HG03354 (cell line): ENCODE results near the gene MRPL58.
A peak's percentile ranks its signal among the peaks of the same experiment; 100 is the strongest.
"Not testable (repeated sequence)": the region's sequence is repeated elsewhere in the genome, so short reads cannot be mapped to it uniquely, and the experiment has no call there.

Experiments used
- ATAC-seq: cut with Tn5 transposase; IDR thresholded peaks from one replicate; pipeline ENCODE4 v1.9.1; 2021; ENCODE audit warnings: mild to moderate bottlenecking; ENCODE audit not compliant: unreplicated experiment, poor library complexity, severe bottlenecking

MRPL58 gene

GRCh38 chr17:74982663-74983313 is 29.7 kb upstream of the MRPL58 start:
- not testable (repeated sequence) for ATAC-seq

- no peak for ATAC-seq
These were observed 26.3 kb upstream of the MRPL58 start for GRCh38 chr17:74986206-74986576.

GRCh38 chr17:74987418-74987908 is 25.0 kb upstream of the MRPL58 start, which contains the start of gene CDR2L:
TSS of gene CDR2L (plus strand) at chr17:74987632. CDS start at chr17:74988044, 412 bp downstream.
- ATAC-seq = peak; percentile 94

- ATAC-seq = peak; percentile 43
These were observed 24.4 kb upstream of the MRPL58 start for GRCh38 chr17:74987909-74988711.

GRCh38 chr17:74990581-74991105 is 21.8 kb upstream of the MRPL58 start:
- no peak for ATAC-seq

- no peak for ATAC-seq
These were observed 20.2 kb upstream of the MRPL58 start for GRCh38 chr17:74992223-74992622.

GRCh38 chr17:74994440-74994839 is 18.0 kb upstream of the MRPL58 start:
- no peak for ATAC-seq

- ATAC-seq = no peak
These were observed 16.6 kb upstream of the MRPL58 start for GRCh38 chr17:74995847-74996246.

GRCh38 chr17:74998783-74999182 is 13.7 kb upstream of the MRPL58 start:
- ATAC-seq = no peak

GRCh38 chr17:74999523-74999922 is 12.9 kb upstream of the MRPL58 start:
- no peak for ATAC-seq

- ATAC-seq = no peak
These were observed 10.3 kb upstream of the MRPL58 start for GRCh38 chr17:75001915-75002843.

- no peak for ATAC-seq
These were observed 9.2 kb upstream of the MRPL58 start for GRCh38 chr17:75003070-75003956.

GRCh38 chr17:75003957-75004355 is 8.5 kb upstream of the MRPL58 start:
- no peak for ATAC-seq

GRCh38 chr17:75004371-75004770 is 8.1 kb upstream of the MRPL58 start:
- ATAC-seq = no peak

- no peak for ATAC-seq
These were observed 7.2 kb upstream of the MRPL58 start for GRCh38 chr17:75005291-75005690.

- not testable (repeated sequence) for ATAC-seq
These were observed 6.4 kb upstream of the MRPL58 start for GRCh38 chr17:75006084-75006483.

GRCh38 chr17:75006653-75007052 is 5.8 kb upstream of the MRPL58 start:
- no peak for ATAC-seq

- ATAC-seq = no peak
These were observed 4.1 kb upstream of the MRPL58 start for GRCh38 chr17:75008373-75008772.
